Vagina (tissue), 2 donors: ENCODE results near the gene ZNF804A. TPM values are rescaled to one million over a fixed set of nuclear protein-coding genes. Genes with fewer than 3 reads are reported as not detected.

Source experiments
- DNase-seq, 2 donors: peaks; one replicate each; pipeline ENCODE4 v3.0.0-alpha.2; 2017; ENCODE audit errors: extremely low spot score in 2 of 2
- H3K27ac ChIP-seq: fragments of 200-600 bp; sonication (generic); one replicate; pipeline ENCODE4 v1.5.1; 2019
- H3K27me3 ChIP-seq: fragments of 200-600 bp; sonication (generic); one replicate; pipeline ENCODE4 v1.5.1; 2019
- H3K36me3 ChIP-seq, 2 donors: fragments of 200-600 bp; sonication (generic); one replicate each; pipeline ENCODE4 v1.5.1; 2017 to 2019
- H3K4me1 ChIP-seq: fragments of 200-600 bp; sonication (generic); one replicate; pipeline ENCODE4 v1.5.1; 2019
- H3K4me3 ChIP-seq, 2 donors: fragments of 200-600 bp; sonication (generic); 1 replicate in 1 of 2; 2 replicates in 1 of 2; pipeline ENCODE4 v1.5.1; 2016 to 2019
- H3K9me3 ChIP-seq: fragments of 200-600 bp; sonication (generic); one replicate; pipeline ENCODE4 v1.5.1; 2019
- CTCF ChIP-seq, 3 experiments: fragments of 450-650 bp in 2 of 3; fragments of 200-600 bp in 1 of 3; sonication (generic) in 1 of 3; IDR thresholded peaks; one replicate each; pipeline ENCODE4 v1.5.1; 2017 to 2019; ENCODE audit warnings: antibody characterized with exemption in 3 of 3, mild to moderate bottlenecking in 2 of 3, moderate library complexity in 2 of 3
- POLR2A ChIP-seq, 2 donors: fragments of 450-650 bp; IDR thresholded peaks; one replicate each; pipeline ENCODE4 v1.6.1; 2017; ENCODE audit warnings: antibody characterized with exemption in 2 of 2, mild to moderate bottlenecking in 2 of 2, moderate library complexity in 2 of 2
- POLR2AphosphoS5 ChIP-seq, 2 donors: sonication (generic); formaldehyde crosslinking; IDR thresholded peaks; one replicate each; pipeline ENCODE4 v1.9.0; 2017; ENCODE audit warnings: antibody characterized with exemption in 2 of 2, mild to moderate bottlenecking in 2 of 2, low read depth in 1 of 2; ENCODE audit not compliant: insufficient read depth in 1 of 2
- intact Hi-C: fragments of 100-400 bp; cut with DNase I; formaldehyde crosslinking; loops from one replicate; pipeline ENCODE4 v1.15.1; 2023
- total RNA-seq: library from RNA; depleted of rRNA; stranded (reverse); fragments of >200 nt; gene quantifications from one replicate; pipeline ENCODE4 v1.2.3, GENCODE V29; 2016

Gene ZNF804A
- total RNA-seq, 1 donor from 2014 or later = 1.2 TPM

- Histone ChIP-seq H3K4me1 (no peaks in the 10 kb centered on the region), H3K36me3 (no peaks in the 10 kb centered on the region), H3K27me3 (no peaks in the 10 kb centered on the region), H3K4me3 (no peak overlapping the region), H3K27ac (no peak overlapping the region), H3K9me3 (no peaks in the 10 kb centered on the region)
- intact Hi-C loops = no loop called here
- TF ChIP-seq CTCF (IDR thresholded peaks at IDR 0.05) = no peak
- no peak for TF ChIP-seq POLR2AphosphoS5 (IDR thresholded peaks at IDR 0.05; ENCODE audit: insufficient read depth in 1 of 2, low read depth in 1 of 2)
- no peak for TF ChIP-seq POLR2A (IDR thresholded peaks at IDR 0.05)
- no peak for DNase-seq
Measured at GRCh38 chr2:184769686-184770085, 171.4 kb downstream of the ZNF804A start.

GRCh38 chr2:184779777-184780176 is 181.4 kb downstream of the ZNF804A start:
- intact Hi-C loops = no loop called here
- Histone ChIP-seq H3K4me1 (no peaks in the 10 kb centered on the region), H3K27me3 (no peaks in the 10 kb centered on the region), H3K36me3 (no peaks in the 10 kb centered on the region), H3K4me3 (no peak overlapping the region), H3K9me3 (no peaks in the 10 kb centered on the region), H3K27ac (no peak overlapping the region)
- DNase-seq = no peak
- no peak for TF ChIP-seq POLR2AphosphoS5 (IDR thresholded peaks at IDR 0.05; ENCODE audit: insufficient read depth in 1 of 2, low read depth in 1 of 2)
- TF ChIP-seq POLR2A (IDR thresholded peaks at IDR 0.05) = no peak
- no peak for TF ChIP-seq CTCF (IDR thresholded peaks at IDR 0.05)

GRCh38 chr2:184780384-184780783 is 182.1 kb downstream of the ZNF804A start:
- no peak for TF ChIP-seq POLR2AphosphoS5 (IDR thresholded peaks at IDR 0.05; ENCODE audit: insufficient read depth in 1 of 2, low read depth in 1 of 2)
- Histone ChIP-seq H3K4me1 (no peaks in the 10 kb centered on the region), H3K9me3 (no peaks in the 10 kb centered on the region), H3K27me3 (no peaks in the 10 kb centered on the region), H3K4me3 (no peak overlapping the region), H3K27ac (no peak overlapping the region), H3K36me3 (no peaks in the 10 kb centered on the region)
- DNase-seq = no peak
- intact Hi-C loops = no loop called here

GRCh38 chr2:184780944-184781343 is 182.6 kb downstream of the ZNF804A start:
- intact Hi-C loops = no loop called here
- Histone ChIP-seq H3K36me3 (no peaks in the 10 kb centered on the region), H3K9me3 (no peaks in the 10 kb centered on the region), H3K27me3 (no peaks in the 10 kb centered on the region), H3K27ac (no peak overlapping the region), H3K4me1 (no peaks in the 10 kb centered on the region), H3K4me3 (no peak overlapping the region)
- no peak for DNase-seq
- no peak for TF ChIP-seq POLR2A (IDR thresholded peaks at IDR 0.05)
- TF ChIP-seq POLR2AphosphoS5 (IDR thresholded peaks at IDR 0.05; ENCODE audit: insufficient read depth in 1 of 2, low read depth in 1 of 2) = no peak
- no peak for TF ChIP-seq CTCF (IDR thresholded peaks at IDR 0.05)

- TF ChIP-seq POLR2A (IDR thresholded peaks at IDR 0.05) (no peak), POLR2AphosphoS5 (IDR thresholded peaks at IDR 0.05; ENCODE audit: insufficient read depth in 1 of 2, low read depth in 1 of 2) (no peak), CTCF (IDR thresholded peaks at IDR 0.05) (no peak)
- DNase-seq = no peak
- intact Hi-C loops = no loop called here
- H3K9me3 ChIP-seq = no peaks in the 10 kb centered on the region
- H3K4me1 ChIP-seq = no peaks in the 10 kb centered on the region
- no peaks in the 10 kb centered on the region for H3K27me3 ChIP-seq
- H3K4me3 ChIP-seq = no peak overlapping the region
- H3K27ac ChIP-seq = no peak overlapping the region
- H3K36me3 ChIP-seq = no peaks in the 10 kb centered on the region
Measured at GRCh38 chr2:184783576-184783975, 185.2 kb downstream of the ZNF804A start.

- DNase-seq = no peak
- Histone ChIP-seq H3K36me3 (no peaks in the 10 kb centered on the region), H3K4me3 (no peak overlapping the region), H3K9me3 (no peaks in the 10 kb centered on the region), H3K27ac (no peak overlapping the region), H3K4me1 (no peaks in the 10 kb centered on the region), H3K27me3 (no peaks in the 10 kb centered on the region)
- intact Hi-C loops = no loop called here
- TF ChIP-seq POLR2AphosphoS5 (IDR thresholded peaks at IDR 0.05; ENCODE audit: insufficient read depth in 1 of 2, low read depth in 1 of 2) (no peak), CTCF (IDR thresholded peaks at IDR 0.05) (no peak), POLR2A (IDR thresholded peaks at IDR 0.05) (no peak)
Measured at GRCh38 chr2:184793176-184793575, 194.8 kb downstream of the ZNF804A start.
